VCaP (cell line): Measurements from ENCODE around the gene KLHL40.

Source experiments
- H3K27ac ChIP-seq: fragments of 450-650 bp; 2 replicates; pipeline ENCODE4 v1.5.1; 2017
- CTCF ChIP-seq: fragments of 450-650 bp; conservative IDR thresholded peaks from 2 replicates; pipeline ENCODE4 v1.5.1; 2017; ENCODE audit warnings: mild to moderate bottlenecking, moderate library complexity

The KLHL40 gene

GRCh38 chr3:42689421-42690014 lies 4.2 kb downstream of the KLHL40 start:
- no peak for TF ChIP-seq CTCF
- no peak overlapping the region for H3K27ac ChIP-seq

- no peak for TF ChIP-seq CTCF
- no peak overlapping the region for H3K27ac ChIP-seq
These were observed 4.9 kb downstream of the KLHL40 start for GRCh38 chr3:42690191-42690590.

GRCh38 chr3:42690766-42691680 lies 5.7 kb downstream of the KLHL40 start:
- no peak overlapping the region for H3K27ac ChIP-seq
- TF ChIP-seq CTCF, result no peak

GRCh38 chr3:42691816-42692666 lies 6.7 kb downstream of the KLHL40 start:
- TF ChIP-seq CTCF, result no peak
- H3K27ac ChIP-seq, result no peak overlapping the region

- H3K27ac ChIP-seq, result no peak overlapping the region
- no peak for TF ChIP-seq CTCF
These were observed 7.6 kb downstream of the KLHL40 start for GRCh38 chr3:42692667-42693529.

- no peak for TF ChIP-seq CTCF
- no peak overlapping the region for H3K27ac ChIP-seq
These were observed 8.2 kb downstream of the KLHL40 start for GRCh38 chr3:42693530-42693930.
